Fibroblast of skin of abdomen (primary cell): Measurements from ENCODE around the gene SYNPO2L. TPM values are rescaled to one million over a fixed set of nuclear protein-coding genes. Genes with fewer than 3 reads are reported as not detected.
A peak's percentile ranks its signal among the peaks of the same experiment; 100 is the strongest.
"Not testable (repeated sequence)": the region's sequence is repeated elsewhere in the genome, so short reads cannot be mapped to it uniquely, and the experiment has no call there.

Experiments
- DNase-seq: peaks from one replicate; pipeline ENCODE4 v3.0.0-alpha.2; 2013
- polyA plus RNA-seq, 2 experiments: library from polyadenylated mRNA; unstranded; fragments of 120-200 nt; gene quantifications; one replicate each; pipeline ENCODE4 v1.2.1, GENCODE V29; 2013; ENCODE audit not compliant: insufficient read length in 2 of 2

SYNPO2L gene, protein sequence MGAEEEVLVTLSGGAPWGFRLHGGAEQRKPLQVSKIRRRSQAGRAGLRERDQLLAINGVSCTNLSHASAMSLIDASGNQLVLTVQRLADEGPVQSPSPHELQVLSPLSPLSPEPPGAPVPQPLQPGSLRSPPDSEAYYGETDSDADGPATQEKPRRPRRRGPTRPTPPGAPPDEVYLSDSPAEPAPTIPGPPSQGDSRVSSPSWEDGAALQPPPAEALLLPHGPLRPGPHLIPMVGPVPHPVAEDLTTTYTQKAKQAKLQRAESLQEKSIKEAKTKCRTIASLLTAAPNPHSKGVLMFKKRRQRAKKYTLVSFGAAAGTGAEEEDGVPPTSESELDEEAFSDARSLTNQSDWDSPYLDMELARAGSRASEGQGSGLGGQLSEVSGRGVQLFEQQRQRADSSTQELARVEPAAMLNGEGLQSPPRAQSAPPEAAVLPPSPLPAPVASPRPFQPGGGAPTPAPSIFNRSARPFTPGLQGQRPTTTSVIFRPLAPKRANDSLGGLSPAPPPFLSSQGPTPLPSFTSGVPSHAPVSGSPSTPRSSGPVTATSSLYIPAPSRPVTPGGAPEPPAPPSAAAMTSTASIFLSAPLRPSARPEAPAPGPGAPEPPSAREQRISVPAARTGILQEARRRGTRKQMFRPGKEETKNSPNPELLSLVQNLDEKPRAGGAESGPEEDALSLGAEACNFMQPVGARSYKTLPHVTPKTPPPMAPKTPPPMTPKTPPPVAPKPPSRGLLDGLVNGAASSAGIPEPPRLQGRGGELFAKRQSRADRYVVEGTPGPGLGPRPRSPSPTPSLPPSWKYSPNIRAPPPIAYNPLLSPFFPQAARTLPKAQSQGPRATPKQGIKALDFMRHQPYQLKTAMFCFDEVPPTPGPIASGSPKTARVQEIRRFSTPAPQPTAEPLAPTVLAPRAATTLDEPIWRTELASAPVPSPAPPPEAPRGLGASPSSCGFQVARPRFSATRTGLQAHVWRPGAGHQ
- 0.60 TPM for polyA plus RNA-seq (2013, experiment 1 of 2; ENCODE audit: insufficient read length)
- 0.88 TPM for polyA plus RNA-seq (2013, experiment 2 of 2; ENCODE audit: insufficient read length)

DNA sequence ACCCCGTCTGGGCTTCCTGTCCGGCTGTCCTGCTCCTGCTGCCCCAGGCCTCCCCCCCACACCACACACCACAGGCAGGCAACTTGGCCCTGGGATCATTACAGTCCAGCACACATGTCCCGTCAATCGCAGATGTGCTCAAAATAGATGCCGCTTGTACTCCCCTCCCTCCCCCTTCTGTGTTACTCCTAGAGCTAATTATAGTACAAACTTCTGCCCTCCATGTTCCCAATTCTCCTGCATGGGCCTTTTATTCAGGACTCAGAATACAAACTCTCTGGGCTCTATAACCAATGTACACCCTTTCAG lies at the start of gene SYNPO2L:
TSS of gene SYNPO2L (minus strand) at position 40 of the 309 bp plus-strand sequence. CDS start 107 bp downstream, outside the sequence.
- no peak for DNase-seq

DNA sequence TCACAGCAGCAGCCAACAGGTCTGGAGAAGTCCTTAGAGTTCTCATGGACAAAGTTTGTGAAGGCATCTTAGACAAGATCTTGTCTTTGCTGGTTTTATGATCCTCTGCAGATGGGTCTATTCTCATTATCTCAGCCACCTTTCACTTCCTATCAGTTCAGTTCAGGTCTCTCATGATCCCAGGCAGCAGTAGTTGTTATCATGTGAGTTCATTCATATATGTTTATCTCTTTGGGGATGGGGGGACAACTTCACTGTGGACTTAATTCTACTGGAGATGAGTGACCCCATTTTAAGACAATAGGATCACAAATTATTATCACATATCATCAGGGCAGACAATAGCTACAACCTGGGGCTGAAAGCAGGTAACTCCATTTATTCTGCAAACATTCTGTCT lies 48.1 kb upstream of the SYNPO2L start:
- not testable (repeated sequence) for DNase-seq

DNA sequence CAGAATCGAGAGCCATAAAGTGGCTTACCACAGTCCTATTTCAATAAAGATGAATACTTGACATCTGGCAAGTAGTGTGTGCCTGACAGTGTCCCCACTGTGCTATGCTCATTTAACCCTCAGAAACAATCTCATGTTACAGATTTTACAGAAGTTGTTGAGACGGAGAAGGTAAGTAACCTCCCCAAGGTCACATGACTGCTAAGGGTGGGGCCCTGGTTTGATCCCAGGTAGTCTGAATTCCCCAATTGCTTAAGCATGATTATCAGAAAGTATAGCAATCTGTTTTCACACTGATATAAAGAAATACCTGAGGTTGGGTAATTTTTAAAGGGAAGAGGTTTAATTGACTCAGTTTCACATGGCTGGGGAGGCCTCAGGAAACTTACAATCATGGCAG lies 43.0 kb upstream of the SYNPO2L start:
- not testable (repeated sequence) for DNase-seq

DNA sequence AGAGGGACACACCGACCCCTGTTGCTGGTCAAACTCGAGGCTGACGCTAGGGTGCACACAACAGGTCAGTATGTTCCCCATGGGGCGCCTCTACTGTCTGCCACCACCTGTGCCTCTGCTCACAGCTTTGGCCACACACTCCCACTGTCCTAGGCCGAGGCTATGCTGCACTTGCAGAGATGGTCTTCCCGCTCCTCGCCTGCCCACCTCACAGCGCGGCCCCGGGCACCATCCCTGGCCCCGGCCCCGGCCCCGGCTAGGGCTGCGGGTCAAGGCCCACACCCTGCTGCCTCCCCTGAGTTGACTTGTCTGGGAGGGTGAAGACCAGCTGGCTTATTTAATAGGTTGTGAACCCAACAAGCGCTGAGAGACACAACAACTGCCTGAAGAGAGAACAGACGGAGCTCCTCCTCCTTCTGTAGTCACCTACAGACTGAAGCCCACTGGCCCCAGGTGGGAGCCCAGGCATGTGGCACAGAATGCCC lies 41.9 kb upstream of the SYNPO2L start, which contains the start of gene AGAP5:
TSS of gene AGAP5 (minus strand) at position 435 of the 485 bp plus-strand sequence. CDS start at position 81, 354 bp downstream.
- DNase-seq = not testable (repeated sequence)

DNA sequence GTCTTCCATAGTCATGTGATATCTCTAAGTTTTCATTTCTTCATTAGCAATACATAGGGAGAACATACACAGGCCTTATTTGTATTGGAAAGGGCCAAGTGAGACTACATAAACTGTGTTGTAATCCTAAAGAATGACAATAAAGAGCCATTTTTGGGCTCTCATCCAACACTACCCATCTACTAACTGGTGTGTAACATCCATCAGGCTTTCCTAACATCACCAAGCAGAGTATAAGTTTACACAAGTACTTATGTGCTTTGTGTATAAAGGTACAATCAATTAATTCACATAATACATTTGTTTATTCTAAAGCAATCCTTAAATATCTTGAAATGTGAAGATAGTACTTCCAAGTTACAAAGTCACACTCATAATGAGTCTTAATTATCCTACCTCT lies 39.5 kb upstream of the SYNPO2L start:
- DNase-seq = not testable (repeated sequence)

DNA sequence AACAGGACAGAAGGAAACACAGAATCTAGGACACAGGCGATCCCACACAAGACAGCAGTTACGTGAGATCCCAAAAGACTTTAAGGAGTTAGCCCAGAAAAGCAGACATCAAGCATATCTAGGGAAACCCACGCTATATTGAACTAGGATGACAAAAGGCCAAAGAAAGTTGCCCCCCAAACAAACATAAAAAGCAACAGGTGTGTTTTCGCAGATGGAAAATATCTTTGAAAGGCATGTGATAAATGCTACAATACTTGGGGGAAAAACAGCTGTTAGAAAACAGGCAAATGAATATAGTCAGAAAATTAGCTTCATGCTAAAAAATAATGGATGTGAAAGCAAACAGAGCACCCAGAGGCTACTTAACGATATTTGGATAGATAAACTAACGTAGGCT lies 34.9 kb upstream of the SYNPO2L start:
- DNase-seq = not testable (repeated sequence)

DNA sequence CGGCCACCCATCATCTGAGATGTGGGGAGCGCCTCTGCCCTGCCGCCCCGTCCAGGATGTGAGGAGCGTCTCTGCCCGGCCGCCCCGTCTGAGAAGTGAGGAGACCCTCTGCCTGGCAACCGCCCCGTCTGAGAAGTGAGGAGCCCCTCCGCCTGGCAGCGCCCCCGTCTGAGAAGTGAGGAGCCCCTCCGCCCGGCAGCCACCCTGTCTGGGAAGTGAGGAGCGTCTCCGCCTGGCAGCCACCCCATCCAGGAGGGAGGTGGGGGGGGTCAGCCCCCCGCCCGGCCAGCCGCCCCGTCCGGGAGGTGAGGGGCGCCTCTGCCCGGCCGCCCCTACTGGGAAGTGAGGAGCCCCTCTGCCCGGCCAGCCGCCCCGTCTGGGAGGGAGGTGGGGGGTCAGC lies 33.8 kb upstream of the SYNPO2L start:
- DNase-seq = not testable (repeated sequence)

DNA sequence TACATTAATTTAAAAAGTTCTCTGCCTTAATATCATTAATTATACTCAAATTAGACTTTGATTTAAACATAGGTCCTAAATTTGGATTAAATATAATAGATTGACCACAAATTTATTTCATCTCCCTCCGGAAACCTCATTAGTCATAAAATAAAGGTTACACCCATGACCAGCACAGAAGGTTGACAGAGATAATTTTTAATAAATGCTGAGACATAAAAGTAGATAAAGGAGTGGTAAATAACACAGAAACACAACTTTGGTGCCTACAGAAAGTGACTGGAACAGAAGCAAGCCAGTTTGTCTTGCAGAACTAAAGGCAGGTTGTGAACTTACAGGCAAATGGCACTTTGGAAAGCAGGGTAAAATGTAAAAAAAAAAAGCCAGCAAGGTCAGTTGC lies 31.8 kb upstream of the SYNPO2L start:
- not testable (repeated sequence) for DNase-seq

DNA sequence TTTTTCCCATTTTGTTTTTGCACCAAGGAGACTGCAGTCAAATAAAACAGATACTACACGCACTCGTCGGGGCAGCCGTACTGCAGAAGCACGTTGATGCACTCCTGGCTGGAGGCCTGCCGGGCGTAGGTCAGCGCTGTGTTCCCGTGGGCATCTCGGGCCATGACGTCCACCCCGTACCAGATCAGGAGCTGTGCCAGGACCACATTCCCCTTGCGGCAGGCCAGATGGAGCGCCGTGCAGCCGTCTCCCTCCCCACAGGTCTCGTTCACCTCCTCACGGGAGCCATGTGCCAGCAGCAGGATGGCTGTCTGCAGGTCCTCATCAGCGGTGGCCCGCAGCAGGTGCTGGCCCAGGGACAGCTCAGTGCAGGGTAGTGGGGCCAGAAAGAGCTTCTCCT lies 18.7 kb upstream of the SYNPO2L start:
- DNase-seq = not testable (repeated sequence)

DNA sequence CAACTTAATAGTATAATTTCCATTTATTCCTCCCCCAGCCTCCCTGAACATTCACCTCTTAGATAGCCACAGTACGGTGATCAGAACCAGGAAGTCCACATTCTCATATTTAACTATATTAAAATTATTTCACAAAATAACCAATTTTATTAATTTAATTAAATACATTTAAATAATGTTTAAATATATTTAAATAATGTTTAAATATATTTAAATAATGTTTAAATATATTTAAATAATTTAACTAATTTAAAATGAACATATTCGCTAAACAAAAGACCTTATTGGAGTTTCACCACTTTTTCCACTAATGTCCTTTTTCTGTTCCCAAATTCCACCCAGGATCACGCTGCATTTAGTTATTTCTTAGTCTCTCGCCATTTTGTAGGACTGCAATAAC lies 12.5 kb upstream of the SYNPO2L start:
- DNase-seq = not testable (repeated sequence)

DNA sequence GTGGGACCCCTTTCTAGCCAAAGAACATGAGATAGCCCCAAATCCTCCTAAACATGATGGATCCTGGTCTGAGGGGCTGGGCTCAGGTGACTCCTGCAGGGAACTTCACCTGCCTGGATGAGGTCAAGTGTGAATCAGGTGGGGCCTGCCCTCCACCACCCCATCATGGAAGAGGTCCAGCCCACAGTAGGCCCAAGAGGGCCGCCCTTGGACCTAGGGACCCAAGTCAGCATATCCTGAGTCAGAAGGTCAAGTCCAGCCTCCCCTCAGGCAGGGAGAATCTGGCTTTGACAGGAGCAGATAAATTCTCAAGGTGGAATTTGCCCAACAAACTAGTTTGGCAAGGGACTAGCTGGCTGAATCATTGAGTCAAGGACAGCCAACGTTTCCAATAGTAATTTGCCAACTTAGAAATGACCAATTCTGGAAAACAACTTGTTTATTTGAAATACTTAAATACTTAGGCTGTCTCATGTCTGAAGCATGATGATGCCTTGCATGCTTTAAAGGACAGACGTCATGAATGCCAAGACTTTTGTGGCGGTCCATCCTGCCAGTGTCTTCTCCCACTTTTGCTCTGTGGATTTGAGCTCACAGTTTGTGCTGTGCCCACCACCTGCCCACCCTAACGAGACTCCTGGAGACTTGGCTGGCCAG lies 10.5 kb upstream of the SYNPO2L start:
- not testable (repeated sequence) for DNase-seq

DNA sequence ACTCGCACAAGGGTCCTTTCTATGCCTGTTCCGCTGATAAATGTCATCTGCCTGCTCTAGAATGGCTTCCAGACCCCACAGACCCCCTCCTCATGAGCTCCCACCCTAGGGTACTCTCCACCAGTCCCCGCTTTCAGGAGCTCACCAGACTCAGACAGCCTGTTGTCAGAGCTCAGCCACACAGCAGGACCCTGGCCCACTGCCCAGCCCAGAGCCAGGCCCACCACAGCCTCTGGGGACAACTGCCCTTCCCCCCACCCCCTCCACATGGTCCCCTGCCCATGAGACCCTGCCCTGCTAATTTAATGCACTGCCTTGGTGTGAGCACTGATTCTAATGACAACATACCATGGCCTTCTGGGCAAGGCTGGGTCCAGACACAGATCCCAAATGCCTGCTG lies 9.8 kb upstream of the SYNPO2L start:
- not testable (repeated sequence) for DNase-seq

DNA sequence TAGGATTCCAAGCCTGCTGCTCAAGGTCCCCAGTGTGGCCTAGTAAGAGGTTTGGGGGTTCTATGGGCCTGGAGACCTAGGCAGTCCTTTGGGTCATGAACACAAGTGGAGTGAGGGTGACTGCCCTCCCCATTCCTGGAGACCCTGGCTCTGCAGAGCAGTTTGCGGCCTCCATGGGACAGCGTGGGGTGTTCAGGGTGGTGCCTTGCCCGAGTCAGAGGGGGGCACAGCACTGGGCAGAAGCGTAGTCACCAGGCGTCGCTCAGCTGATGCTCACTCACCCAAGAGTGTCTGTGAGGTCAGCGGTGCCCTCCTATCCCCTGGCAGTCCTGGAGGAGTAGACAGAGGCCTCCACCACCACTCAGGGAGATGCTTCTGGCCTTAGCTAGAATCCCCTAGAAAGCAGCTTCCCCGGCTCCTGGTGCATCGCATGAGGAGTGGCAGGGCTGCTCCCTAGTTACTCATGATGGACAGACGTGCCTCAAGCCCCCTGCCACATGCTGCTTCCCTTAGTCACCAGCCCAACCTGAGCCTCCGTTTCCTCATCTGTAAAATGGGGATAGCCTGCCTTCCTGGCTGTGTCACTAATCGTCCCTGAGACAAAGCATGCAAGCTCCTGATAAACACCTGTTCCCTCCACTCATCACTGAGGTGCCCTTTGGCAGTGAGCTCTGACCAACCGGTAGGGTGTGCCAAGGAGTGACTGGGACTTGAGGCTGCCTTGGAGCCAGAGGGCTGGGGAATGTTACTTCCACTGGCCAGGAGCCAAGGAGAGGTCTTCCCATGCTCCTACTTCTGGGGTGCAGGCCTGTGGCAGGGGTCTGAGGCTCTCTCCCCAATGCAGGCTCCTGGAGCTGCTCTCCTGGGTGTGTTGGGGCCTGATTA lies 8.6 kb upstream of the SYNPO2L start:
- DNase-seq = not testable (repeated sequence)

DNA sequence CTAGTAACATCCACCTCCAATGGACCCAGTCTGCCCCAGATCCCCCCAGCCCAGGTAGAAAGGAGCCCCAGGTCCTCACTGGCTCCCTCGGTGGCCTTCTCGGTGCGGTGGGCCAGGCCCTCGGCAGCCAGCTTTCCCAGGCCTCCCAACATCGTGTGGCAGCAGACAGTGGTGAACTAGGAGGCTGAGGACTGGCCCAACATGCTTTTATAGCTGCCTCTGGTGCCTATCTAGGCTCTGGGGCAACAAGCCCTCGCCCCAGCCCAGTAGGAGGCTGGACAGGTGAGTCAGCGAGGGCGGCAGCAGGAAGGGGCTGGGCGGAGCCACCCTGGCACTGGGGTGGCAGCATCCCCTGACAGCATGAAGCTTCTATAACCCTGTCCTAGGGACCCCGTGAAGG lies 7.8 kb upstream of the SYNPO2L start:
- not testable (repeated sequence) for DNase-seq

DNA sequence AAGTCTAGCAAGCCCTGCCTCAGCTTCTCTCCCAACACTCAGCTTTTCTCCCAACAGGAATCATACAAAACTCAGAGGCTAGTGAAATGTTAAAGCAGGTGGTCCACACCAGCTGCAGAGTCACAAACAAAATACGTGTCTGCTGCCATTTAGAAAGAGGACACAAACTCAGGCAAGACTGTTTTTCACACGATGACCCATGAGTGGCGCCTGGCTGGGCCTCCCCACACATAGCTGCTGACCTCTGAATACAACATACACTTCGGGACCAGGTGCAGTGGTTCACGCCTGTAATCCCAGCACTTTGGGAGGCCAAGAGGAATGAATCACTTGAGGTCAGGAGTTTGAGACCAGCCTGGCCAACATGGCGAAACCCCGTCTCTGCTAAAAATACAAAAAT lies 6.9 kb upstream of the SYNPO2L start:
- not testable (repeated sequence) for DNase-seq

DNA sequence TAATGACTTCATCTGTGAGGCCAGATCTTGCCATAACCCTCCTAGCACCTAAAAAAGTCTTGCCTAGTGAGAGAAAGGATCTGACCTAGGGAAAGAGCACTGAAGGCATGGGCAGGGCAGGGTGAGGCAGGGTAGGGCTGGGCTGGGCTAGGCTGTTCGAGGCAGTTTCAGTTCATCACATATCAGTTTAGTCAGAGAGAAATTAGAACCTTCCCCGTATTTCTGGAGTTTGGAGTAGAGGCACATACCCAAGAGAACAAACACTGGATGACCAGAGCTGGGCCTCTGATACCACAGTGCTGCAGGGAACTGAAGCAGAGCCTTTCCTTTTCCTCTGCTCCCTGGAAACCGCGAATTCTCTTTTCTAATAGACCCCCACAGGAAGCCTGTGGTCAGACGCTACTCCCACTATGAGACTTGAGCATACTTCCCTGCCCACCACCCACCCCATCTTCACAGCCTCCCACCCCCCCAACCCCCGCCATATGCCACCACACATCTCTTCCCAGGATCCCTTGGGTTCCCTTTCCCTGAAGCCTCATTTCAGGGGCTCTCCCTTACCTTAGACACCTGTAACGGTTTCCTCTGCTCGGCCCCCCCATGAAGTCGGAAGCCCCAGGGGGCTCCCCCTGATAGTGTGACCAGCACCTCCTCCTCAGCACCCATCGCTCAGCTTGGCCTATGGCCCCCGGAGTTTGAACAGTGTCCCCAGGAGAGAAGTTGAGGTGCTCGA lies 406 bp downstream of the SYNPO2L start:
- no peak for DNase-seq

DNA sequence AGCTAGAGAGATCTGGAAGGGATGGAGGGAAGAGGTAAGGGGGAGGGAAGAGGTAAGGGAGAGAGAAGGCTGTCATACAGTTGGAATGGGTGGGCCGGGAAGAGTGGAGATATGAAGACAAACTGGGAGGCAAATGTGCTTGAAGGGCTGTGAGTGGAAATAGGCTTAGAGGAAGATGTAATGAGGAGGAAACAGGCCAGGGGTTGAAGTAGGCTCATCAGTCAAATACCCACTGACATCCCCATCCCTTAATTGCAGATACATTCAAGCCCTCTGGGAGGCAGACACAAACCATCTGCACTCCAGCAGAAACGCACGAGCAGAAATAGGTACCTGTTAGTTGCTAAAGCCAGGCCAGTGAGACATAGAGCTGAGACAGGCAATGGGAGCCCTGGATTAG lies 2.1 kb downstream of the SYNPO2L start:
- DNase-seq = no peak

DNA sequence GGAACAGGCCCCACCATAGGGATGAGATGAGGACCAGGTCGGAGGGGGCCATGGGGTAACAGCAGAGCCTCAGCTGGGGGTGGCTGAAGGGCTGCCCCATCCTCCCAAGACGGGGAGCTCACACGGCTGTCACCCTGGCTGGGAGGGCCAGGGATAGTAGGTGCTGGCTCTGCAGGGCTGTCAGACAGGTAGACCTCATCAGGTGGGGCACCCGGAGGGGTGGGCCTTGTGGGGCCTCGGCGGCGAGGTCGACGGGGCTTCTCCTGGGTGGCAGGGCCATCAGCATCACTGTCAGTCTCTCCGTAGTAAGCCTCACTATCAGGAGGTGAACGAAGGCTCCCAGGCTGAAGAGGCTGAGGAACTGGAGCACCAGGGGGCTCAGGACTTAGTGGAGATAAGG lies 2.6 kb downstream of the SYNPO2L start:
- DNase-seq = no peak

DNA sequence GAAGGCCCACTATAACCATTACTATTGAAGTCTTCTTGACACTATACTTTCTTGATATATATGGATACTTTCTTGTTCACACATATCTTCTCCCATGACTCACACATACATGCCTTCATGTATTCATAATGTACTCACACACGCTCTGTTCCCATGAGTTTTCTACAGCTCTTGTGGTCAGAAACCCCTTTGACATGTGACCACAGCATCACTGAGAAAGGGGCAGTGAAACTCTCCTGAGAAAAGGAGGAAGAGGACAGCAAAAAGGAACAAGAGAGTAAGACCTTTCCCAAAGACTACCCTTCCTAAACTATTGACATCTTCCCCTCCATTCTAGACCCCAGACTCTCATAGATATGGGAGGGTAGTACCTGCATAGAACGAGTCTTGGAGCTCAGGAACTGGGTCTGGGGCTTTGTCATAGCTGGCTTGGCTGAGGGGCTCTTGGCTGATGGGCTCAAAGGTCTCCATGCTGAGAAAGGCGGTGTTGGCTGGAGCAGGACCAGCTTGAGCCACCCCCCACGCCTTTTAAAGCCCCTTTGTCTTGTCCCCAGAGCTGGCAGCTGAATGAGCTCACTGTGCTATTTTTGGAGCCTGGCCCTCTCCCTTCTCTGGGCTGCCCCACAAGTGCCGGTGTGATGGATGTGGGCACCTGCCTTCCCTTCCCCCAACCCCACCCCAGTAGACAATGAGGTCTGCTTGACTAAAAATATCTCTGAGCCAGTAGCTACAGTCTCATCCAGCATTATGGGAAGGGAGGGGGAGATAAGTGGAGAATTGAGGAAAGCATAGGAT lies 5.1 kb downstream of the SYNPO2L start:
- peak; percentile 90 for DNase-seq
